GM19193 (cell line): ENCODE results near the gene SIRPB1.

Source experiments
- POLR2A ChIP-seq: IDR thresholded peaks from 4 replicates; pipeline ENCODE4 v1.6.1; 2011; ENCODE audit not compliant: insufficient read depth, insufficient read length; ENCODE audit errors: extremely low read depth

Gene SIRPB1

GRCh38 chr20:1619861-1620444 lies at the start of gene SIRPB1:
TSS of gene SIRPB1 (minus strand) at chr20:1620009. CDS start at chr20:1619944, 65 bp downstream.
- TF ChIP-seq POLR2A, result no peak

GRCh38 chr20:1669304-1669703 lies 49.5 kb upstream of the SIRPB1 start:
- no peak for TF ChIP-seq POLR2A

- no peak for TF ChIP-seq POLR2A
Measured at GRCh38 chr20:1667502-1668085, 47.8 kb upstream of the SIRPB1 start.

GRCh38 chr20:1666802-1667201 lies 47.0 kb upstream of the SIRPB1 start:
- no peak for TF ChIP-seq POLR2A

GRCh38 chr20:1665345-1665744 lies 45.5 kb upstream of the SIRPB1 start:
- TF ChIP-seq POLR2A, result no peak

- no peak for TF ChIP-seq POLR2A
Measured at GRCh38 chr20:1664911-1665310, 45.1 kb upstream of the SIRPB1 start.

- no peak for TF ChIP-seq POLR2A
Measured at GRCh38 chr20:1663917-1664316, 44.1 kb upstream of the SIRPB1 start.

GRCh38 chr20:1661542-1662299 lies 41.9 kb upstream of the SIRPB1 start:
- TF ChIP-seq POLR2A, result no peak

GRCh38 chr20:1660246-1660645 lies 40.4 kb upstream of the SIRPB1 start:
- no peak for TF ChIP-seq POLR2A

GRCh38 chr20:1657556-1658334 lies 37.9 kb upstream of the SIRPB1 start, which contains the start of gene SIRPG:
TSS of gene SIRPG (minus strand) at chr20:1657779. CDS start at chr20:1657714, 65 bp downstream.
- TF ChIP-seq POLR2A, result no peak

GRCh38 chr20:1656844-1657243 lies 37.0 kb upstream of the SIRPB1 start:
- TF ChIP-seq POLR2A, result no peak

GRCh38 chr20:1654996-1655395 lies 35.2 kb upstream of the SIRPB1 start:
- no peak for TF ChIP-seq POLR2A

- TF ChIP-seq POLR2A, result no peak
Measured at GRCh38 chr20:1652960-1653359, 33.2 kb upstream of the SIRPB1 start.

GRCh38 chr20:1652104-1652503 lies 32.3 kb upstream of the SIRPB1 start:
- TF ChIP-seq POLR2A, result no peak
